Stomach (tissue), 9 donors: ENCODE data around the gene GALNT2. TPM values are rescaled to one million over a fixed set of nuclear protein-coding genes. Genes with fewer than 3 reads are reported as not detected.

Experiments
- DNase-seq, 2 donors: peaks; one replicate each; pipeline versions ENCODE4 v3.0.0 to v3.0.0-alpha.2; 2013 to 2019
- H3K27ac ChIP-seq, 5 donors: fragments of 200-600 bp in 4 of 5; sonication (generic) in 4 of 5; one replicate each; pipeline ENCODE4 v1.5.1; 2013 to 2019; ENCODE audit warnings: mild to moderate bottlenecking in 1 of 5, moderate library complexity in 1 of 5
- H3K27me3 ChIP-seq, 3 donors: fragments of 200-600 bp; sonication (generic); one replicate each; pipeline ENCODE4 v1.5.1; 2017 to 2019; ENCODE audit warnings: mixed run types in 1 of 3
- H3K36me3 ChIP-seq, 4 donors: fragments of 200-600 bp; sonication (generic); 1 replicate in 3 of 4; 2 replicates in 1 of 4; pipeline ENCODE4 v1.5.1; 2016 to 2019
- H3K4me1 ChIP-seq, 4 donors: fragments of 200-600 bp; sonication (generic); one replicate each; pipeline ENCODE4 v1.5.1; 2016 to 2019
- H3K4me3 ChIP-seq, 4 donors: fragments of 200-600 bp; sonication (generic) in 3 of 4; one replicate each; pipeline ENCODE4 v1.5.1; 2016 to 2019; ENCODE audit warnings: mild to moderate bottlenecking in 1 of 4
- H3K9me3 ChIP-seq, 4 donors: fragments of 200-600 bp; sonication (generic); one replicate each; pipeline ENCODE4 v1.5.1; 2016 to 2019
- EP300 ChIP-seq: sonication (generic); formaldehyde crosslinking; IDR thresholded peaks from one replicate; pipeline ENCODE4 v1.6.1; 2017; ENCODE audit warnings: antibody characterized with exemption
- POLR2A ChIP-seq, 4 donors: fragments of 450-650 bp; IDR thresholded peaks; one replicate each; pipeline ENCODE4 v1.6.1; 2016; ENCODE audit warnings: antibody characterized with exemption in 4 of 4, control low read depth in 2 of 4, mild to moderate bottlenecking in 1 of 4, moderate library complexity in 1 of 4
- POLR2AphosphoS5 ChIP-seq, 3 donors: sonication (generic); formaldehyde crosslinking; IDR thresholded peaks; one replicate each; pipeline ENCODE4 v1.6.1; 2016; ENCODE audit warnings: antibody characterized with exemption in 3 of 3
- WGBS, 5 donors: extraction: QIAGEN DNeasy Blood & Tissue Kit in 3 of 5; methylation state at CpG; one replicate each; pipeline versions ENCODE4 v1.1.5 to v1.1.7; 2013 to 2018; 5-methylcytosine and 5-hydroxymethylcytosine counted together
- intact Hi-C: fragments of 100-400 bp; cut with DNase I; formaldehyde crosslinking; loops from one replicate; pipeline ENCODE4 v1.15.1; 2023; ENCODE audit warnings: low total_unique reads
- polyA plus RNA-seq, 3 donors: library from polyadenylated mRNA; stranded (reverse); fragments of 200-250 nt; gene quantifications; one replicate each; pipeline ENCODE4 v1.2.3, GENCODE V29; 2013
- total RNA-seq, 5 donors: library from RNA; depleted of rRNA; stranded (reverse); fragments of >200 nt; gene quantifications; one replicate each; pipeline versions ENCODE4 v1.1.0 to v1.2.3, GENCODE V29; 2014 to 2016
- TF ChIP-seq, protein P1 (sequence below), 7 experiments: fragments of 450-650 bp in 4 of 7; fragments of 200-600 bp in 3 of 7; sonication (generic) in 3 of 7; IDR thresholded peaks; one replicate each; pipeline ENCODE4 v1.5.1; 2016 to 2019; ENCODE audit warnings: antibody characterized with exemption in 7 of 7, control low read depth in 2 of 7, mild to moderate bottlenecking in 1 of 7
- donor health status: healthy with polysubstance abuse.
- donor health status: Bipolar disorder and iron deficiency.
- donor health status: healthy.

Gene GALNT2
- total and polyA plus RNA-seq, 8 donors = 5.5 to 101 (median 43.1) TPM

DNA sequence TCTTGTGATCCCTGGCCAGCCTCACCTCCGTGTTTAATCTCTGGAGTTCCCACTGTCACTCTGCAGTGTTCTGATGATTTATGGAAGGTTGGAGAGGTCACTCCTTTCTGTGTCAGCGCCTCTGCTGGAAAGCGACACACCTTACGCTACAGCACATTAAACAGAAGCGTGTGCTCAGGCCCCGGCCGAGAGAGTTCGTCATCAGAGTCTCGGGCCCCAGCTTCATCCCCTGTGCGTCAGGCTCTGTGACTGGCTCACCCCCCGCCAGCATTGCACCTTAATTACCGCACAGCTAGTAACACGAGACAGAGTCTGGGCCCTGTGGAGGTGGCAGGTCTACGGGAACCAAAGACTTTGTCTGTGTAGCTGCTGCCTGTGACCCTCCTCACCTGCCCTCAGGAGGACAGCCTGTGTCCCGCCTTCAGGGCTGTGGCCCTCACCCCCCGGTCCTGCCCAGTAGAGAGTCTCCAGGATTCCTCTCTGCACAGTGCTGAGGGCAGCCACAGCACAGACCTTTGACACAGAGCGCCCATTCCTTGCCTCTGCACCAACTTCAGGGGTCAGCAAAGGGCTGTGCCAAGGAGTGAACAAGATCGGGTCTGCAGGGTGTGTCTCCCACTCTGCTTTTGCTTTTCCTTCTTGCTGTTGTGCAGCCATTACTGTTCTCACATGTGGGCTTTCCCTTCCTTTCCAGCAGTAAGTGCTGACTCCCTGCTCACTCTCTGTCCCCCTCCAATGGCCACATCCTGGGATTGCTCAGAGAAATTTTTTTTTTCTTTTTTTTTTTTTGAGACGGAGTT is 201.5 kb downstream of the GALNT2 start:
- no peak for TF ChIP-seq POLR2A (IDR thresholded peaks at IDR 0.05)
- TF ChIP-seq, protein P1, sequence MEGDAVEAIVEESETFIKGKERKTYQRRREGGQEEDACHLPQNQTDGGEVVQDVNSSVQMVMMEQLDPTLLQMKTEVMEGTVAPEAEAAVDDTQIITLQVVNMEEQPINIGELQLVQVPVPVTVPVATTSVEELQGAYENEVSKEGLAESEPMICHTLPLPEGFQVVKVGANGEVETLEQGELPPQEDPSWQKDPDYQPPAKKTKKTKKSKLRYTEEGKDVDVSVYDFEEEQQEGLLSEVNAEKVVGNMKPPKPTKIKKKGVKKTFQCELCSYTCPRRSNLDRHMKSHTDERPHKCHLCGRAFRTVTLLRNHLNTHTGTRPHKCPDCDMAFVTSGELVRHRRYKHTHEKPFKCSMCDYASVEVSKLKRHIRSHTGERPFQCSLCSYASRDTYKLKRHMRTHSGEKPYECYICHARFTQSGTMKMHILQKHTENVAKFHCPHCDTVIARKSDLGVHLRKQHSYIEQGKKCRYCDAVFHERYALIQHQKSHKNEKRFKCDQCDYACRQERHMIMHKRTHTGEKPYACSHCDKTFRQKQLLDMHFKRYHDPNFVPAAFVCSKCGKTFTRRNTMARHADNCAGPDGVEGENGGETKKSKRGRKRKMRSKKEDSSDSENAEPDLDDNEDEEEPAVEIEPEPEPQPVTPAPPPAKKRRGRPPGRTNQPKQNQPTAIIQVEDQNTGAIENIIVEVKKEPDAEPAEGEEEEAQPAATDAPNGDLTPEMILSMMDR (IDR thresholded peaks at IDR 0.05) = peak in 5 of 7 experiments; percentile 33 to 55 (median 43)
- 67 to 76% (median 71%) methylated on average over 17 to 19 of the region's 19 CpGs for WGBS, 5 donors
- H3K4me3 ChIP-seq = no peak overlapping the region
- no peaks in the 10 kb centered on the region for H3K27me3 ChIP-seq
- DNase-seq = peak in 1 of 2 donors; percentile 89
- H3K9me3 ChIP-seq = no peaks in the 10 kb centered on the region
- intact Hi-C loops = no loop called here
- peaks cover 15 to 51% (median 30%) of the 10 kb centered on the region in 4 donors for H3K4me1 ChIP-seq
- H3K27ac ChIP-seq = peak overlapping the region in 3 of 5 donors; percentile 4 to 42 (median 17)
- peaks cover 19 to 62% (median 54%) of the 10 kb centered on the region in 4 donors for H3K36me3 ChIP-seq

DNA sequence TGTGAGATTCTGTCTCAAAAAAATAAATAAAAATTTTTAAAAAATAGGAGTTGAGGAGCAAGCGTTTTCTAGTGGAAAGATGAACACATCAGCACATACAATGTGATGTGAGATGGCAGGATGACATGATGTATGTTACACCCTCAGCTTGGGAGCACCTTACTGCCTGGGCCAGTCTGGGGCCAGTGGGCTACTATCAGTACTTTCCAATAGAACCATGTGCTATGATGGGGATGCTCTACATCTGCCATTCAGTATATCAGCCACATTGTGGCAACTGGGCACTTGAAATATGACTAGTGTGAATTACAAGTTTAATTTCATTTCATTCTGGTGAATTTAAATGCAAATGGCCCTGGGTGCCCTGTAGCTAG is 203.1 kb downstream of the GALNT2 start:
- 83 to 100% (median 90%) methylated on average over 1 of the region's 1 CpG for WGBS, 5 donors
- H3K9me3 ChIP-seq = no peaks in the 10 kb centered on the region
- no peak for DNase-seq
- H3K27ac ChIP-seq = peak overlapping the region in 4 of 5 donors; percentile 4 to 57 (median 26)
- H3K4me3 ChIP-seq = no peak overlapping the region
- no peak for TF ChIP-seq EP300
- no peak for TF ChIP-seq POLR2A (IDR thresholded peaks at IDR 0.05)
- TF ChIP-seq, protein P1 (IDR thresholded peaks at IDR 0.05) = no peak
- no peak for TF ChIP-seq POLR2AphosphoS5 (IDR thresholded peaks at IDR 0.05)
- peaks cover 8 to 57% (median 52%) of the 10 kb centered on the region in 4 donors for H3K36me3 ChIP-seq
- H3K27me3 ChIP-seq = no peaks in the 10 kb centered on the region
- intact Hi-C loops = loop anchor here (10.0 kb wide), 1 partner anchor 185 kb away; no protein-coding TSS in a partner anchor
- peaks cover 15 to 51% (median 30%) of the 10 kb centered on the region in 4 donors for H3K4me1 ChIP-seq

DNA sequence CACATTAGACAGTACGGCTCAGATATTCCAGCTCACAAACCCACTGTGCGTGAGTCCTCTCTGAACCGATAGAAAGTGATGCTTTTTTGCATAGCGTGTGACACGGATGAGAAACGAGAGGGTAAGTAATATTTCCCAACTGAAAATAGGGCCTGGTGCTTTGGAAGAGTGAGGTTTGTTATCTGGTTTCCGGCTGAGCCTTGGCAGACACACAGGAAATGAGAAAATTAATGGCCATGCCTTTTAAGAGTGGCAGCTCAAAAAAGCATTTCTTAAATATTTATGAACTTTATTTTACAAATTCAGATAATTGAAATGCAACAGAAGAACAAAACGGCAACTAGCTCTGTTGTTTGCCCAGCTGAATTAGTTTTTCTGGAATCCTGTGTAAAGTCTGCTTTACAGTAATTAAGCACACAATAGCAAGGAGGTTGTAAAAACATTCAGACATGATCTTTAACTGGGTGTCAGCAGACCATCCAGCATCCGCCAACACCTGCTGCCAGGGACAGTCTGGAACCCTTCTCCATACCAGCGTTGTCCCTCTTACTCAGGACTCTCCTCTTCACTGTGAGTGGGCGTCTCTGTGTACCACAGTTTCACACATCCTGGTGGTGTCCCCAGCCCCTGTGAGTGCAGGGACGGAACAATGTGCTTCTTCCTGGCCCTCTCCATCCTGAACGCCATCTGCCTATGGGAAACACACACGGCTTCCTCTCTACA is 203.7 kb downstream of the GALNT2 start:
- Histone ChIP-seq H3K27ac (peak overlapping the region; percentile 4 to 57 (median 27)), H3K36me3 (peaks cover 4 to 57% (median 52%) of the 10 kb centered on the region in 4 donors), H3K4me3 (no peak overlapping the region), H3K27me3 (no peaks in the 10 kb centered on the region), H3K4me1 (peaks cover 15 to 51% (median 30%) of the 10 kb centered on the region in 4 donors), H3K9me3 (no peaks in the 10 kb centered on the region)
- TF ChIP-seq POLR2AphosphoS5 (IDR thresholded peaks at IDR 0.05) = no peak
- TF ChIP-seq POLR2A (IDR thresholded peaks at IDR 0.05) = no peak
- TF ChIP-seq, protein P1 (IDR thresholded peaks at IDR 0.05) = no peak
- no peak for TF ChIP-seq EP300
- no peak for DNase-seq
- intact Hi-C loops = loop anchor here (10.0 kb wide), 1 partner anchor 186 kb away; no protein-coding TSS in a partner anchor
- 40 to 49% (median 42%) methylated on average over 14 of the region's 14 CpGs for WGBS, 5 donors

DNA sequence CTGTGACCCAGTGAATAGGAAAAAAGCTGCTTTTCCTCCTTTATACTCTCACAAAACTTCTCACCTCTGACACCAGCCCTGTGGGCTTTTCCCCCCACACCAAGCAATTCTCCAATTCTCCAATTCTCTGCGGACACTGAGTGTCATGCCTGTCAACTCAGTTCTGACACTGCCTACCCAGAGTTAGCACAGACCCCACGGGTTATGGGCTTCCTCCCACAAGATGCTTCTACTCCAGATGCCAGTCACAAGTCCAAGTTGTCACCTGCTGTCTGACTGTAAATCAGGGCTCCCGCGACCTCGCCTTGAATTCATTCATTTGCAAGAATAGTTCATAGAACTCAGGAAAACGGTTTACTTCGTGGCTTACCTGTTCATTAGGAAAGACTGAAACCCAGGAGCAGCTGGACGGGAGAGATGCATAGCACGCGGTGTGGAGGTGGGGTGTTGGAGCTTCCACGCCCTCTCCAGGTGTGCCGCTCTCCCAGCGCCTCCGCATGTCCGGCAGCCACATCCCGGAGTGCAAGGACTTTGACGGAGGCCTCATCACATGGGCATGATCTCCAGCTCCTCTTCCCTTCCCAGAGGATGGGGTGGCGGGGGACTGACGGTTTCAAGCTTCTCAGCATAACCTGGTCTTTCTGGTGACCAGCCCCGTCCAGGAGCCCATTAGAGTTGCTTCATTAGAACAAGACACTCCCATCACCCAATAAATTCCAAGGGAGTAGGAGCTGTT is 204.4 kb downstream of the GALNT2 start:
- DNase-seq = no peak
- Histone ChIP-seq H3K4me3 (no peak overlapping the region), H3K9me3 (no peaks in the 10 kb centered on the region), H3K36me3 (peaks cover 9 to 57% (median 52%) of the 10 kb centered on the region in 4 donors), H3K27ac (peak overlapping the region in 4 of 5 donors; percentile 16 to 57 (median 32)), H3K4me1 (peaks cover 15 to 45% (median 29%) of the 10 kb centered on the region in 4 donors), H3K27me3 (no peaks in the 10 kb centered on the region)
- intact Hi-C loops = loop anchor here (10.0 kb wide), 1 partner anchor 187 kb away; no protein-coding TSS in a partner anchor
- 86 to 95% (median 93%) methylated on average over 20 of the region's 20 CpGs for WGBS, 5 donors
- TF ChIP-seq POLR2AphosphoS5 (IDR thresholded peaks at IDR 0.05) = no peak
- no peak for TF ChIP-seq POLR2A (IDR thresholded peaks at IDR 0.05)
- TF ChIP-seq EP300 = no peak
- TF ChIP-seq, protein P1 (IDR thresholded peaks at IDR 0.05) = no peak
